Eye (tissue), 1 donor: Measurements from ENCODE around the gene SERPINI1.

Experiments
- DNase-seq: peaks from one replicate; pipeline ENCODE4 v3.0.0-alpha.2; 2015

The SERPINI1 gene, protein sequence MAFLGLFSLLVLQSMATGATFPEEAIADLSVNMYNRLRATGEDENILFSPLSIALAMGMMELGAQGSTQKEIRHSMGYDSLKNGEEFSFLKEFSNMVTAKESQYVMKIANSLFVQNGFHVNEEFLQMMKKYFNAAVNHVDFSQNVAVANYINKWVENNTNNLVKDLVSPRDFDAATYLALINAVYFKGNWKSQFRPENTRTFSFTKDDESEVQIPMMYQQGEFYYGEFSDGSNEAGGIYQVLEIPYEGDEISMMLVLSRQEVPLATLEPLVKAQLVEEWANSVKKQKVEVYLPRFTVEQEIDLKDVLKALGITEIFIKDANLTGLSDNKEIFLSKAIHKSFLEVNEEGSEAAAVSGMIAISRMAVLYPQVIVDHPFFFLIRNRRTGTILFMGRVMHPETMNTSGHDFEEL

DNA sequence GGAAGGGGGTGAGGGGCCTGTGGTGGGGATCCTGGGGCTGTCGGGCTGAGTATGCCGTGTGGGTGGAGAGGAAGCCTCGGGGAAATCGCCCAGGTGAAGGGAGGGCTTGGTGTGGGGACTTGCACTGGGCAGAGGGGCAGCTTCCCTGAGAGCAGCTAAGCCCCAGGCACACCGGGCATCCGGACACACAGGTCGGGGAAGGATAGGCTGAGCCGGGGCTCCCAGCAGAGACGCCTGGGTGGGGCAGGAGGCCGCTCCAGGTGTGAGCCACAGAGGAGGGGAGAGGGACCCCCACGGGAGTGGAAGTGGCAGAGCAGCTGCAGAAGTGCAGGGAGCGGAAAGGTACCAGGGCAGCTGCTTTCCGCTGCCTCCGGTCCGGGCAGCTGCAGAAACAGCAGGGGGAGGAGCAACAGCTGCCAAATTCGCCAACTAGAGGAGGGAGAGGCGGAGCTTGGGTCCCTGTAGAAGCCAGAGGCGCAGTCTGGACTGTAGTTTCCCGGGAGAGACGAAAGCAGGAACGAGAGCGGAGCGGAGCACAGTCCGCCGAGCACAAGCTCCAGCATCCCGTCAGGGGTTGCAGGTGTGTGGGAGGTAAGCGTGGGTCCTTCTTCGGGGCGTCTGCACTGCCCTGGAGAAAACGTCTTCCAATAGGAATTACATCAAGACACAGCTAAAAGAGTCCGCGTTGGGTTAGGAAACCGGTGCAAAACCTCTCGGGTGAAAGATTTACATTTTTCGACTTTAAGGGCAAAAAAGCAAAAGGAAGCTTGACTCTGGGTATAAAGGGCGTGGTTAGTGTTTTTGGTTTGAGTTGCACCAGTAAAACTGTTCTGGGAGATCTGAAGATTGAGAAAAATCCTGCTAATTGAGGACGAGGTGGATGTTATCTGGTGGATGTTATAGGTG, at the start of gene SERPINI1:
Gene SERPINI1 (plus strand): TSS at position 489 of the 906 bp plus-strand sequence. CDS start 53,408 bp downstream, outside the sequence.
- DNase-seq, result peak; percentile 95

DNA sequence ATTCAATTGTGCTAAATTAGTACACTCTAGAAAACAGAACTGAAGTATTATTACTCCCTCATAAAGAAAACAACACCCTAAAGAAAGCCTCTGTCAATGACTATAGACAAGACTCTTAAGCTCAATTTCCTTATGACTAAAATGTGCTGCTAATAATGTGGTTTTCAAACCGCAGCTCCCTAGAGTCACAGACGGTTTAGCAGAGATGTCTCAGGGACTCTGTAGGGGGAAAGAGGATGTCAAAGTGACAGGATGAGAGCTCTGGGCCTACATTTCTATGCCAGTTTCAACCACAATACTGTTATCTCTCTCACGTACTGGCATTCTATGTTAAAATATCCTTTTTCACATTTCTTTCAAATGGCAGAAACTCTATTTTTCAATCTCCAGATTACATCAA, 44.2 kb upstream of the SERPINI1 start:
- no peak for DNase-seq

DNA sequence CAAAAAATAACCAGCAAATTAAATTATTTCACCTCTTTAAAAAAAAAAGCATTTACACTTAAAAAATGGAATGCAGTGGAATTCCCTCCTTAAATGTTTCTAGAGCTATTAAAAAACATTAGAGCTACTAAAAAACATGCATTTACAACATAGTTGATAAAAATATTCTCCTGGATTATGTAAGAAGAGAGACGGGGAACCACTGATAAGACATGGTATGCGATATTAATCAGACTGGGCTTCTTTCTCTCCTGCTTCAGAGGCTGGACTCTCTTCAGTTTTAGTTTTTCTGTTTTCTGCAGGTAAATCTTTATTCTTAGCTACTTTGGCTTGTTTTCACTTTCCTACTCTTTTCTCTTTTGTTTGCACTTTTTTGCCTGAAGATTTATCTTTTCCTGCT, 41.4 kb upstream of the SERPINI1 start:
- DNase-seq, result no peak

DNA sequence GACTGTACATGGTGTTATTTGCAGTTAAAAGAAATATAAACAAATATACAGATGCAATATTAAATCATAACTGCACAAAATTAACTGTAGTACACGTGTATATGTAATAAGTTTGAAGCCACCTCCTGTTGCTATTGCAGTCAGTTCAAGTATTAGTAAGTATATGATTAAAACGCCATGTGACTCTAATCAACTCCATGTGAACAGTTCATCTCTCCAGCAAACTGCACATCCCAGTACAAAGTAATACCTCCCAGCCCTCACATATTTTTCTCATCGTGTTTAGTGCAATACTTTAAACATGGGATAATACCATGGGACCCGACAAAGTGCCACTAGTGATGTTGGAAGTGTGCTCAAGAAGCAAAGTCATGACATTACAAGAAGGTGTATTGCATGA, 35.5 kb upstream of the SERPINI1 start:
- DNase-seq, result no peak

DNA sequence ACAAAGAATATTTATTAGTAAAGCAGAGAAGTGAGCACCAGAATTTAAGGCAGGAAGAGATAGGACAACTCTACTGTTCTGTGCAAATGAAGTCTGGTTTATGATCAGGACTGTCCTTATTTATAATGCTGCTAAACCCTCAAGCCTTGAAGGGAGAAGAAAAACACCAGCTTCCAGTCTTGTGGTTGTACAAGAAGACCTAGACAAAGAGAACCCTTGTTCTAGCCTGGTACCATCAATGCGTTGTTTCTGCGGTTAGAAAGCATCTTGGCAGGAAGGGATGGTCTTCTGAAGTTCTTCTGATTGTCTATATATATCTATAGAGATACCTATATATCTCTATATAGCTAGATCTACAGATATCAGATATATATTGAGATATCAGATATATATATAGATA, 34.6 kb upstream of the SERPINI1 start:
- DNase-seq, result no peak

DNA sequence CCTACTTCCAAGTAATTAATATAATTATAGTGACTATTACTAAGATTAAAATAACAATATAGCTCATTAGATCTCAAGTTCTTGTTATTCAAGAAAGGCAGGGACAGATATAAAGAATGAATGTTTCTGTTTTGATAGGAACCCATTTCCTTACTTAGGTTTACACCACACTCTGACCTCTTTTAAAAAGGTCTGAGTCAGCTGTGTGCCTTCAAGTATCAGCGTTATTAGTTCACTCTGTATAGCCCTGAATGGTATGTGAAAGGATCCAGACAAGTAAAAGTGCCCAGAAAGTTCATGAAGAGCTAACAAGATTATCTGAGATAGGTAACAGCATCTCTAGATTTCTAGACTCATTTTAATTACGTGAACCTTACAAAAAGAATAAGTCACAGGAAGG, 29.7 kb upstream of the SERPINI1 start:
- no peak for DNase-seq

DNA sequence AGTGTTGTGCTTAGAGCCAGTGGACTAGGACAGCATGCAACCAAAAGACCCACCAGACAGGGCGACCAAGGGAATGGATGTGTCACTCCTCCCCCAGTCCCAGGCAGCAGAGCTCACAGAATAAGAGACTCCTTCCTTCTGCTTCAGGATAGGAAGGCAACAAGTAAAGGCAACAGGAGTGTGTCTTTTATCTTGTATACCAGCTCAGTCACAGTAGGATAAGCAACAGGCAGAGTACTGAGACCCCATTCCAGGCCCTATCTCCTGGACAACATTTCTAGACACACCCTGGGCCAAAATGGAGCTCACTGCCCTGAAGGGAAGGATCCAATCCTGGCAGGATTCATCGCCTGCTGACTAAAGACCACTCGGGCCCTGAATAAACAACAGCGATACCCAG, 25.8 kb upstream of the SERPINI1 start:
- no peak for DNase-seq

DNA sequence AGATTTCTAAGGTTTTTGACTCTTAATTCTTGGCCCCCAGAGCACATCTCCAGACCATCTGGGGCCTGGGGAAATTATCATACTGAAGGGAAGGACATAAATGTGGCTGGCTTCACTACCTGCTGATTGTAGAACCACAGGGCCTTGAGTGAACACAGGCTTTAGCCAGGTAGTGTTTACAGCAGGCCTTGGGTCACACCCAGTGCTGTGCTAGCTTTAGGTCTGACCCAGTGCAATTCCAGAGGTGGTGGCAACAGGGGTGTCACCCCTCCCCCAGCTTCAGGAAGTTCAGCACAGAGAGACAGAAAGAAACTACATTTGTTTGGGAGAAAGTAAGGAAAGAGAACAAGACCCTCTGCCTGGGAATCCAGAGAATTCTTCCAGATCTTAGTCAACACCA, 25.0 kb upstream of the SERPINI1 start:
- no peak for DNase-seq

DNA sequence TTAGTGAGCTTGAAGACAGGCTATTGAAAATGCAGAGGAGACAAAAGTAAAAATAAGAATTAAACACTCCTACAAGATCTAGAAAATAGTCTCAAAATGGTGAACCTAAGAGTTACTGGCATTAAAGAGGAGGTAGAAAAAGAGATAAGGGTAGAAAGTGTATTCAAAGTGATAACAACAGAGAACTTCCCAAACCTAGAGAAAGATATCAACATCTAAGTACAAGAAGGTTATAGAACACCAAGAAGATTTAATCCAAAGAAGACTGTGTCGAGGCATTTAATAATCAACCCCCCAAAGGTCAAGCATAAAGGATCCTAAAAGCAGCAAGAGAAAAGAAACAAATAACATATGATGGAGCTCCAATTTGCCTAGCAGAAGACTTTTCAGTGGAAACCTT, 24.1 kb upstream of the SERPINI1 start:
- DNase-seq, result no peak

DNA sequence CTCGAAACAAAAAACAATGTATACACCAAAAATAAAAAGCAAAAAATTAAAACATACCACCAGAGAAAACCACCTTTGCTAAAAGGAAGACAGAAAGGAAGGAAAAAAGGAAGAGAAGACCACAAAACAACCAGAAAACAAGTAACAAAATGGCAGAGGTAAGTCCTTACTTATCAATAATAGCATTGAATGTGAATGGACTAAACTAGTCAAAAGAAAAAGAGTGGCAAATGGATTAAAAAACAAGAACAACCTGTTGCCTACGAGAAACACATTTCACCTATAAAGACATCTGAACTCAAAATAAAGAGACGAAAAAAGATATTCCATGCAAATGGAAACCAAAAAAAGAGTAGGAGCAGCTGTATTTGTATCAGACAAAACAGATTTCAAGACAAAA, 23.1 kb upstream of the SERPINI1 start:
- DNase-seq, result no peak

DNA sequence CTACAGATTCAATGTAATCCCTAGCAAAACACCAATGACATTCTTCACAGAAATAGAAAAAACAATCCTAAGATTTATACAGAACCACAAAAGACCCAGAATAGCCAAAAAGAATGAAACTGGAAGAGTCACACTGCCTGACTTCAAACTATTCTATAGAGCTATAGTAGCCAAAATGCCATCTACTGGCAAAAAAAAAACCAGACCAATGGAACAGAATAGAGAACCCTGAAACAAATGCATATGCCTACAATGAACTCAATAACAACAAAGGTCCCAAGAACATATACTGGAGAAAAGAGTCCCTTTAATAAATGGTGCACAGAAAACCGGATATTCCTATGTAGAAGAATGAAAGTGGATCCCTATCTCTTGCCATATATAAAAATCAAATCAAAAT, 20.6 kb upstream of the SERPINI1 start:
- no peak for DNase-seq

DNA sequence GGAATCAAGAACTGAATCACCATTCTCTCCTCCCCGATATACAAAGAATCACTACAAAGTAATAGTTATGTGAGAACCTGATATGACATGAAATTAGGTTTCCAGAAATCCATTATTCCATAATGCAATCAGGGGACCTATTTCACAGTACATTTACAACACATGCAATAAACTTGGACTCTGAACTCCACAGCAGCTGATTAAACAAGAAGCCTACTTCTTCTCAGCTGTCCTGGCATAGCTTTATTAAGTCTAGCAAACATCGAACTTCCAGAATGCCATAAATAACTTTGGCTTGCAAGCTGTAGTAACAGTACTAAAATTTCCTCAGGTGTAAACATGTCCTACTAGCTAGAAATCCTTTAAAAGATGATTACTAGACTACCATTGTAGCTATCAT, 18.6 kb upstream of the SERPINI1 start:
- no peak for DNase-seq

DNA sequence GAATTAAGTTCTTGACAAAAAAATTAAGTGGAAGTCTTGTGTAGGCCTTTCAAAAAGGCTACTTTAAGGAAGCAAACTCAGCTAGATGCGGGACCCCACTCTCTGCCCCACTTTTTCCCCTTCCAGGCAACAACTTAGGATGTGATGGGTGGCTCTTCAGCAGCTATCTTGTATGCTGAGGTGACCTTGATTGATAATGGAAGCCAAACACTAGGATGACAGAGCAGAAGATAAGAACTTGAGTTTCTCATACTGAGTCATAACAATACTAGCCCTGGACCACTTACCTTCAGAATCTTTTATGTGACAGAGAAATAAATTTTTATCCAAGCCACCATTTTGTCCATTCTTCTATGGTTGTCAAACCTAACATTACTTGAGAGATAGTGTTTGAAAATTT, 16.9 kb upstream of the SERPINI1 start:
- DNase-seq, result no peak

DNA sequence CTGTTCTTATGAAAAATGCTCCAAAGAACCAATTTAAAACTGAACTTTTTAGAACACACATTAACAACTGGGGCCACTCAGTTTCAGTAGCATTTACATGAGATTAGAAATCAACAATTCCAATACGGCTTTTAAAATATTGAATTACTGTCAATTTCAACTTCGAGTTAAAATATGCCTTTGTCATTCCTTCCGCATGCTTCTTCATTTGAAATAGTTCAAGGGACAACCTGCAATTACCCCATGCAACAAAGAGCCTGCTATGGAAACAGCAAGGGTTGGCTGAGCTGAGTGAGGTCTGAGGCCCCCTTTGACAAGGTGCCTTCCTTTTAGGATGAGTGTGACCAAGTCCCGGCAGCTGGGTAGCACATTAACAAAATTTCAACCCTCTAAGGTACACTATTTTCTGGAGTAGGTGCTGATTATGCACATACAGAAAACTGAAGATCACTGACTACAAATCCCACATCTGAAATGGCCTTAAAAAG, 12.5 kb upstream of the SERPINI1 start:
- no peak for DNase-seq

DNA sequence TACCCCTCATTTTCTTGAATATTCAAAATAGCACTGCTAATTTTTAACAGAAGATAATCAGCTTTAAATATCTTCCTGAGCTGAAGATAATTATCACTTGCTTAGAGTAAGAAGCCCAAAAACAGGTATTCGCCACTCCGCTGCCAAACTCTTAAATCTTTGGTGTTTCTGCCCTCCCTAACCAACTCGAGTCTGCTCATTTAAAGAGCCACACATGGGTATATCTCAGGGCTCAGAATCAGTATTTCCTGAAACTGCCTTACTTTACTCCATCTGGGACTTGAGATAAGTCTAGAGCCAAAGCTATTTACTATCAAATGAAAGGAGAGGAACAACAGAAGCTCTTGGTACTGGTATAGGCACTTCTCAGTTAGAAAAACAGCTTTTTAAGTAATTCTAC, 11.6 kb upstream of the SERPINI1 start:
- DNase-seq, result no peak

DNA sequence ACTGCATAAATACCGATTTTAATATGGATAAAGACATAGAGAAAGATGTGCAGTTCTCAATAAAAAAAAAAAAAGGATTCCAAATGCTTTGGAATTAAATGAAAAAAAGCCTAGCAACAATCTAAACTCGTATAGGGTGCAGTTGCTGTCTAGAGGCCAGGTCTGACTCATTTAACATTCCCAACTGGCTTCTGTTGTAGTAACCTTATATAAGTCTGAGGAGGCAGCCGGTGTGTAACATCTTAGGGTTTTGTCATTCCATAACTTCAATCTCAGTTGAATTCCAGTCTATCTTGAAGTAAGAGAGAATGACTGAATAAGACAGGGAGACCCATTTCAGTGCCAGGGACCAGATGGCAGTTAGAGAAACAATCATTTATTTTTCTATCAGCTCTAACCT, 7.3 kb upstream of the SERPINI1 start:
- no peak for DNase-seq

DNA sequence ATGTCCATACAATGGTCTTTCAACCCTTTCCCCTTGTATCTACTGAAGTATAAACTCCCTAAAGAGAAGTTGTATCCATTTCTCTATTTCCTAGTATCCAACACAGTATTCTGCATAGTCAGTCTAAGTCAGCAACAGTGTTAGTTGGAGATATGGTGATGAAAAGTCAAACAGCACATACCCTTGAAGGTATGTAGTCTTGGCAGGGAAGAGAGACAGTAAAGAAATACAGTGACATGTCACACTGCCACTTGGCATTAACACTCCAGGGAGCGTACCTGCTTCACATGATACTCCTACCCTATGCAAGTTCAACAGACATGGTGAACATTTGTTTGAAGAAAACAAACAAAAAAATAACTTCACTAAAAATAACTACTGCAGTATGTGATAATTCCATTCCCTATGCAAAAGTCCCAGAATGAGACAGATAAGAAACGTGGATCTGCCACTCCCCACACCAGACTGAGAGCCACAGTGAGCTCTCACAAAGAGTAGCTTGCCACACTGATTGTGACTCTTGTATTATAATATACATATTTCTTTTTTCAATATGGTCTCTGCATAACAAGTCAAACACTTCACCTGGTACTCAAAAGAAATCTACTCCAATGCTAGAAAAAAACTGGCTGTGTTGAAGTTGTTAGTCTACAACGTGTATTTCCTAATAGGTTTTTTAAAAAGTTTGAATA, 6.7 kb upstream of the SERPINI1 start:
- DNase-seq, result no peak

DNA sequence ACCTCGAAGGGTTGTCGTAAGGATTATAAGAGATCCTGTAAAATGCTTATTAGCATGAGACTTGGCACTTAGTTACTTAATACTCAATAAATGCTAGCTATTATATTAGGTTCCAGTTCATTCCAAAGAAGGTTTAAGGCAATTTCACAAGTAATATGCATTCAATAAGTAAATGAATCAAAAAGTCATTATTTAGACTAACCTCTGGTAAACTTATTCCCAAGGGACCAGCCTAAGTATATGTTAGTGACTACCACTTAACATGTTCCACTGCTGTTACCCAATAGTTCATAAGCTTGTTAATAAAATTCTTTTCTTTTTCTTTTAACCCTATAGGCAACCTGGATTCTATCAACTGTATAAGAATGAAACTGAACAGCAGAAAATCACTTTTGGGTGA, 5.9 kb upstream of the SERPINI1 start:
- no peak for DNase-seq

DNA sequence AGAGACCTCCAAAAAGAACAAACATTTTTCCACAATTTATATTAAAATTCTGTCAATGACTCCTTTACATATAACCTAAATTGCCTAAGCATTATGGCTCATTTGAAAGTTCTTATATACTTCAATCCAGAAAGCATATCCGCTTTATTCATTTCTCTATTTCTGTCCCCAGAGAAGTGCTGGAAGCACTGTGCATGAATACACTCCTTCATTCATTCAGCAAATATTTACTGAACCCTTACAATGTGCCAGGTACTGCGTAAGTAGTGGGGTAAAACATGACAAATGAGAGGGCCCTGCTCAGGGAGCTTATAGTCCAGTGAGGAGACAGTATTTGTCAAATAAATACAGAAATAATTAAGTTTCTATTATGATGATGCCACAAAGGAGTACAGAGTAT, 4.1 kb upstream of the SERPINI1 start:
- no peak for DNase-seq

DNA sequence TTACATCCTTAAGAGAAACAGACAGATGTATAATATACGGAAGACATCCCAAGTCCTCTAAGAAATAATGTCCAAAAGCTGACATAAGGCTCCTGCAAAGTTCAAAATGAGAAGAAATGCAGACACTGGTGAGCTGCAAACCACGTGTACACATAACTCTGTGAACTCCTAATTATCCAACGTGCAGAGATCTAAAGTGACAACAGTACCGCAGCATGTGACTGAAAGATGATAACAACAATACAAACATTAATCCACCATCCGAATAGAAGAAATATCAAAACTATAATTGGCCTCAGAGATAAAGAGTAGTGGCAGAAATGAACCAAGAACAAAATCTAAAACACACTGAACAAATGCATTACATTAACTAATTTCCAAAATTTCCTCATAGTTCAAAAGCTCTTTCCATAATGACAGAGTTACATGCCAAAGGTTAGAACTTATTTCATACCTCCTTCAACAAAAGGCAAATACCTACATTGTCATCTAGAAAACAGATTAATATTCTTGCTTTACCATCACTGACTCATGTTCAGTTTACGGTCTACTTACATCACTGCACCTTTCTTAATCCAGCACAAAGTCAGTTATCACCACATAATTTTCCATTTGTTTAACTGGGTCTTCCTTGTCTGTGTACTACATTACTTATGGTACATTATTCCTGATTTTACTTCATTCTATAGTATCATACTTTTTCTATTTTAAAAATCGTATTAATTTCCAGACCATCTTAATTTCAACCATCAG, 3.0 kb upstream of the SERPINI1 start:
- DNase-seq, result no peak

DNA sequence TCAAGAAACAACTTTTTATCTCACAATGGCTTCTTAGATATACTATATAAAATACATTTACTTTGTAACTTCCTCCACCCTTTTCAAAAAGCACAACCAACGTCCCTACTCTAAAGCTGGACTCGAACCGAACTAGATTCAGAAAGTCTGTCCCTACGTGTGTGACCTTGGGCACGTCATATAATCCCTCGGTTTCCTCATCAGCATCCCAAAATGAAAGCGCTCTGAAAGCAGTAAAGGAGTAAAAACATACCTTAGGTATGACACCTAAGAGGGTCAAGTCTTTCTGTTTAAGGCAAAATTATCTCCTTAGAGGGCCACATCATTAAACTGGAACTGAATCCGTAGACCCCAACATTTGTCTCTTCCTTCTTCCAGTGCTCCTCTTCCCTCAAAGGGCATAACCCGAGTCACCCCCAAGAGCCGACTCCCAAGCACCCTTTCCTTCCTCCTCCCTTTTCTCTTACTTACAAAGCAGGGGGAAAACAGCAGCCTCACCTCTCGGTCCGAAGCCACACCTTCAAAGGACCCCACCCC, 1.5 kb upstream of the SERPINI1 start:
- DNase-seq, result no peak
